Measurements from ENCODE around the gene FAT4. TPM values are rescaled to one million over a fixed set of nuclear protein-coding genes. Genes with fewer than 3 reads are reported as not detected.

FAT4 gene
- total and polyA plus RNA-seq, 2 of the 4 experiments (the other 2 are of a cell fraction) = 6.8 to 37.5 TPM

GRCh38 chr4:125316401-125316790 lies 1.6 kb downstream of the FAT4 start:
- peak overlapping the region; percentile 91 for H2AK9ac ChIP-seq (replicated peaks; ENCODE audit: low read depth, low read length, poor library complexity)
- H3K79me1 ChIP-seq (ENCODE audit: low read depth in 1 of 2, low read length in 2 of 2) = peaks cover 31 to 55% of the 10 kb centered on the region in 2 experiments
- H3K27me3 ChIP-seq (ENCODE audit: control insufficient read depth, insufficient read depth, low read length) = no peaks in the 10 kb centered on the region
- H3K36me3 ChIP-seq (ENCODE audit: control insufficient read depth, insufficient read depth, low read length) = peaks cover 9% of the 10 kb centered on the region
- ATAC-seq (ENCODE audit: low read depth) (0 out of 2 replicates have a peak, but pooled peaks have one; percentile 1), DNase-seq (no peak)
- POLR2A ChIA-PET (ENCODE audit: unreplicated experiment) = no interaction called here
- H3K23ac ChIP-seq (ENCODE audit: low read depth, low read length) = peak overlapping the region; percentile 96
- peak overlapping the region; percentile 86 for H2BK120ac ChIP-seq (ENCODE audit: low read depth, low read length)
- peaks cover 16% of the 10 kb centered on the region for H3K9me1 ChIP-seq (ENCODE audit: insufficient read depth, low read length)
- no TSS peak for BruUV-seq (replicated peaks)
- H2BK15ac ChIP-seq (ENCODE audit: low read depth, low read length) = peak overlapping the region; percentile 60; the same call in 1 of the 3 replicates
- no peak overlapping the region; the same call in 1 of the 2 replicates for H2AK5ac ChIP-seq (ENCODE audit: low read depth, low read length)
- peak overlapping the region; percentile 69 to 70; a peak in 3 of 4 replicates for H4K8ac ChIP-seq (ENCODE audit: low read depth in 2 of 2, low read length in 2 of 2)
- peak overlapping the region; percentile 63; the same call in 1 of the 2 replicates for H4K91ac ChIP-seq (ENCODE audit: insufficient read depth, low read depth, low read length)
- no peaks in the 10 kb centered on the region for H3K9me3 ChIP-seq (ENCODE audit: control insufficient read depth, insufficient read depth, low read length)
- H3K4me1 ChIP-seq (ENCODE audit: control insufficient read depth, insufficient read depth, low read length) = peaks cover 11% of the 10 kb centered on the region
- peak overlapping the region; percentile 88 for H3K9ac ChIP-seq (ENCODE audit: low read depth, low read length)
- peak overlapping the region; percentile 65 for H3K27ac ChIP-seq (ENCODE audit: insufficient read depth, low read length)
- peak overlapping the region; percentile 81 for H3K14ac ChIP-seq (replicated peaks; ENCODE audit: low read depth, low read length)
- H3K56ac ChIP-seq (ENCODE audit: extremely low read depth, insufficient read depth, low read length) = peak overlapping the region; percentile 79; the same call in 1 of the 2 replicates
- peak overlapping the region; percentile 97 for H2AFZ ChIP-seq (replicated peaks; ENCODE audit: low read length, poor library complexity)
- H4K20me1 ChIP-seq (ENCODE audit: insufficient read depth, low read length) = peaks cover 6% of the 10 kb centered on the region; the same call in 1 of the 2 replicates
- H2BK5ac ChIP-seq (ENCODE audit: low read depth, low read length, poor library complexity, severe bottlenecking) = peak overlapping the region; percentile 76
- TF ChIP-seq FOS (IDR thresholded peaks at IDR 0.05; ENCODE audit: low read depth, low read length) (no peak), MXI1 (IDR thresholded peaks at IDR 0.05; ENCODE audit: borderline replicate concordance, low read depth, low read length) (peak; percentile 26; the same call in 1 of the 2 replicates)
- TF ChIP-seq, protein P1, sequence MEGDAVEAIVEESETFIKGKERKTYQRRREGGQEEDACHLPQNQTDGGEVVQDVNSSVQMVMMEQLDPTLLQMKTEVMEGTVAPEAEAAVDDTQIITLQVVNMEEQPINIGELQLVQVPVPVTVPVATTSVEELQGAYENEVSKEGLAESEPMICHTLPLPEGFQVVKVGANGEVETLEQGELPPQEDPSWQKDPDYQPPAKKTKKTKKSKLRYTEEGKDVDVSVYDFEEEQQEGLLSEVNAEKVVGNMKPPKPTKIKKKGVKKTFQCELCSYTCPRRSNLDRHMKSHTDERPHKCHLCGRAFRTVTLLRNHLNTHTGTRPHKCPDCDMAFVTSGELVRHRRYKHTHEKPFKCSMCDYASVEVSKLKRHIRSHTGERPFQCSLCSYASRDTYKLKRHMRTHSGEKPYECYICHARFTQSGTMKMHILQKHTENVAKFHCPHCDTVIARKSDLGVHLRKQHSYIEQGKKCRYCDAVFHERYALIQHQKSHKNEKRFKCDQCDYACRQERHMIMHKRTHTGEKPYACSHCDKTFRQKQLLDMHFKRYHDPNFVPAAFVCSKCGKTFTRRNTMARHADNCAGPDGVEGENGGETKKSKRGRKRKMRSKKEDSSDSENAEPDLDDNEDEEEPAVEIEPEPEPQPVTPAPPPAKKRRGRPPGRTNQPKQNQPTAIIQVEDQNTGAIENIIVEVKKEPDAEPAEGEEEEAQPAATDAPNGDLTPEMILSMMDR (conservative IDR thresholded peaks at IDR 0.05; ENCODE audit: low read depth, low read length) = no peak
- H4K5ac ChIP-seq (ENCODE audit: low read depth, low read length) = peak overlapping the region; percentile 53; the same call in 1 of the 2 replicates
- in situ Hi-C loops (cut with MboI; ENCODE audit: low sequenced_read_pairs) (loop anchor here (25.0 kb wide), 2 partner anchors 921 to 1096 kb away; no protein-coding TSS in a partner anchor), dilution Hi-C loops (cut with HindIII; ENCODE audit: low sequenced_read_pairs, unreplicated experiment) (no loop called here), intact Hi-C loops (cut with micrococcal nuclease) (loop anchor here (5.0 to 10.0 kb wide), 6 partner anchors 51 to 908 kb away; no protein-coding TSS in a partner anchor)
- peak overlapping the region; percentile 65; the same call in 1 of the 2 replicates for H2BK20ac ChIP-seq (ENCODE audit: low read depth, low read length)
- peak overlapping the region; percentile 57 for H3K4me3 ChIP-seq (ENCODE audit: insufficient read depth, low read depth, low read length)
- CTCF ChIA-PET = interaction anchor here (0.5 to 2.6 kb wide), 4 partner anchors 53 to 1467 kb away, joined by 3 to 9 read pairs (median 3); no protein-coding TSS in a partner anchor
- 3% methylated on average over 11 of the region's 25 CpGs; no CpG with 5 or more reads in 1 of the 2 experiments for WGBS, 2 experiments (ENCODE audit: extremely low coverage in 2 of 2, insufficient read length in 1 of 2)
- peak overlapping the region; percentile 8 for H3K18ac ChIP-seq (ENCODE audit: low read depth, low read length)
- peak overlapping the region; percentile 82 for H3K4me2 ChIP-seq (ENCODE audit: low read depth, low read length)
- peak overlapping the region; percentile 83 for H3K4ac ChIP-seq (ENCODE audit: low read depth, low read length)
